ENCODE results near the gene ARHGAP10. TPM values are rescaled to one million over a fixed set of nuclear protein-coding genes. Genes with fewer than 3 reads are reported as not detected.

ARHGAP10 gene
- total RNA-seq, 1 donor from 2014 or later: 20.2 TPM

- no peaks in the 10 kb centered on the region for H3K27me3 Mint-ChIP-seq (ENCODE audit: insufficient read depth, low read depth)
- H3K4me3 Mint-ChIP-seq: no peak overlapping the region
- DNase-seq (ENCODE audit: low spot score): no peak
- H3K4me3 ChIP-seq: no peak overlapping the region
- no peaks in the 10 kb centered on the region for H3K9me3 Mint-ChIP-seq
- no peak for TF ChIP-seq EZH2 (IDR thresholded peaks at IDR 0.05)
- no peak for TF ChIP-seq EZH2phosphoT487 (IDR thresholded peaks at IDR 0.05)
- no peak for TF ChIP-seq CTCF (IDR thresholded peaks at IDR 0.05)
- no peak overlapping the region for H3K4me2 ChIP-seq
- H3K27ac Mint-ChIP-seq: no peak overlapping the region
- H3K4me1 ChIP-seq: no peaks in the 10 kb centered on the region
- no peak overlapping the region for H2AFZ ChIP-seq (replicated peaks)
- H3K36me3 Mint-ChIP-seq: no peaks in the 10 kb centered on the region
- H3K36me3 ChIP-seq: no peaks in the 10 kb centered on the region
- no peaks in the 10 kb centered on the region for H3K9me3 ChIP-seq (ENCODE audit: low read depth)
- no peaks in the 10 kb centered on the region for H3K79me2 ChIP-seq (ENCODE audit: low read depth)
- peaks cover 9% of the 10 kb centered on the region for H3K4me1 Mint-ChIP-seq
- no peaks in the 10 kb centered on the region for H3K27me3 ChIP-seq
- H3F3A ChIP-seq (ENCODE audit: low read depth): no peaks in the 10 kb centered on the region
- H3K27ac ChIP-seq: no peak overlapping the region
- H4K20me1 ChIP-seq (ENCODE audit: low read depth): no peaks in the 10 kb centered on the region
- no peak overlapping the region for H3K9ac ChIP-seq
Measured at GRCh38 chr4:148015058-148015457, 283.2 kb downstream of the ARHGAP10 start.

GRCh38 chr4:148015468-148015867, 283.6 kb downstream of the ARHGAP10 start:
- no peak overlapping the region for H3K4me2 ChIP-seq
- Mint-ChIP-seq H3K9me3 (no peaks in the 10 kb centered on the region), H3K4me1 (peaks cover 9% of the 10 kb centered on the region), H3K27me3 (ENCODE audit: insufficient read depth, low read depth) (no peaks in the 10 kb centered on the region), H3K4me3 (no peak overlapping the region), H3K27ac (no peak overlapping the region), H3K36me3 (no peaks in the 10 kb centered on the region)
- H3K79me2 ChIP-seq (ENCODE audit: low read depth): no peaks in the 10 kb centered on the region
- no peaks in the 10 kb centered on the region for H4K20me1 ChIP-seq (ENCODE audit: low read depth)
- TF ChIP-seq CTCF (IDR thresholded peaks at IDR 0.05) (no peak), EZH2 (IDR thresholded peaks at IDR 0.05) (no peak), EZH2phosphoT487 (IDR thresholded peaks at IDR 0.05) (no peak)
- no peak overlapping the region for H3K4me3 ChIP-seq
- no peak overlapping the region for H2AFZ ChIP-seq (replicated peaks)
- no peak for DNase-seq (ENCODE audit: low spot score)
- H3K9me3 ChIP-seq (ENCODE audit: low read depth): no peaks in the 10 kb centered on the region
- H3F3A ChIP-seq (ENCODE audit: low read depth): no peaks in the 10 kb centered on the region
- H3K27ac ChIP-seq: no peak overlapping the region
- no peaks in the 10 kb centered on the region for H3K36me3 ChIP-seq
- H3K9ac ChIP-seq: no peak overlapping the region
- no peaks in the 10 kb centered on the region for H3K4me1 ChIP-seq
- H3K27me3 ChIP-seq: no peaks in the 10 kb centered on the region

- Histone ChIP-seq H3K79me2 (ENCODE audit: low read depth) (no peaks in the 10 kb centered on the region), H3K4me1 (no peaks in the 10 kb centered on the region), H3K27ac (no peak overlapping the region), H3K36me3 (no peaks in the 10 kb centered on the region), H4K20me1 (ENCODE audit: low read depth) (no peaks in the 10 kb centered on the region), H3K9me3 (ENCODE audit: low read depth) (no peaks in the 10 kb centered on the region), H3K27me3 (no peaks in the 10 kb centered on the region), H2AFZ (replicated peaks) (no peak overlapping the region), H3K4me3 (no peak overlapping the region), H3K9ac (no peak overlapping the region), H3F3A (ENCODE audit: low read depth) (no peaks in the 10 kb centered on the region), H3K4me2 (no peak overlapping the region)
- H3K9me3 Mint-ChIP-seq: no peaks in the 10 kb centered on the region
- H3K27me3 Mint-ChIP-seq (ENCODE audit: insufficient read depth, low read depth): no peaks in the 10 kb centered on the region
- no peak overlapping the region for H3K4me3 Mint-ChIP-seq
- TF ChIP-seq EZH2phosphoT487 (IDR thresholded peaks at IDR 0.05) (no peak), CTCF (IDR thresholded peaks at IDR 0.05) (no peak), EZH2 (IDR thresholded peaks at IDR 0.05) (no peak)
- H3K27ac Mint-ChIP-seq: no peak overlapping the region
- no peaks in the 10 kb centered on the region for H3K36me3 Mint-ChIP-seq
- H3K4me1 Mint-ChIP-seq: peaks cover 9% of the 10 kb centered on the region
- DNase-seq (ENCODE audit: low spot score): no peak
Measured at GRCh38 chr4:148016063-148016637, 284.3 kb downstream of the ARHGAP10 start.

Measured in neural progenitor cell (in vitro differentiated cells).